AG04450 (cell line): ENCODE data around the gene RXFP1. TPM values are rescaled to one million over a fixed set of nuclear protein-coding genes. Genes with fewer than 3 reads are reported as not detected.

Experiments used
- CTCF ChIA-PET: fragments of 300-600, 350-600 bp; formaldehyde crosslinking; extraction: SDS; loops from one replicate; lab custom pipeline; 2022; ENCODE audit warnings: antibody characterized with exemption, inconsistent platforms; lab: Charles Lee
- POLR2A ChIA-PET: fragments of 350-600 bp; formaldehyde crosslinking; extraction: SDS; loops from one replicate; lab custom pipeline; 2021; ENCODE audit warnings: antibody characterized with exemption, inconsistent platforms; lab: Yijun Ruan, JAX
- DNase-seq: peaks from one replicate; pipeline ENCODE4 v3.0.0-alpha.2; 2011; ENCODE audit warnings: low read depth, low spot score
- H3K27ac ChIP-seq: one replicate; pipeline ENCODE4 v1.5.1; 2012; ENCODE audit warnings: low read depth, low read length, control low read depth
- H3K27me3 ChIP-seq: one replicate; pipeline ENCODE4 v1.6.0; 2012; ENCODE audit warnings: low read length; ENCODE audit not compliant: control insufficient read depth, insufficient read depth
- H3K4me3 ChIP-seq: 2 replicates; pipeline ENCODE4 v1.5.1; 2011; ENCODE audit warnings: mild to moderate bottlenecking, low read depth, low read length, control low read depth
- H3K9me3 ChIP-seq: 2 replicates; pipeline ENCODE4 v1.5.1; 2012; ENCODE audit warnings: low read length; ENCODE audit not compliant: control insufficient read depth, insufficient read depth
- CTCF ChIP-seq: IDR thresholded peaks from 2 replicates; pipeline ENCODE4 v1.5.1; 2011; ENCODE audit warnings: low read depth, low read length, control low read depth, inconsistent platforms
- polyA plus RNA-seq: library from polyadenylated mRNA; depleted of rRNA; stranded (reverse); fragments of >200 nt; gene quantifications from 2 replicates; pipeline ENCODE4 v1.2.3, GENCODE V29; 2011

Gene RXFP1
- polyA plus RNA-seq, 1 experiment: 0.02 TPM

- no peak for DNase-seq
- Histone ChIP-seq H3K27ac (no peak overlapping the region), H3K27me3 (no peaks in the 10 kb centered on the region), H3K9me3 (no peaks in the 10 kb centered on the region), H3K4me3 (no peak overlapping the region)
- CTCF ChIA-PET: interaction anchor here (1.4 kb wide), 1 partner anchor 344 kb away, joined by 4 read pairs; no protein-coding TSS in a partner anchor
- no peak for TF ChIP-seq CTCF
- POLR2A ChIA-PET: no interaction called here
Observed at GRCh38 chr4:158604369-158604768, 82.7 kb downstream of the RXFP1 start.

GRCh38 chr4:158605393-158605792 is 83.7 kb downstream of the RXFP1 start:
- DNase-seq: no peak
- no peak overlapping the region for H3K27ac ChIP-seq
- no peak overlapping the region for H3K4me3 ChIP-seq
- ChIA-PET POLR2A (no interaction called here), CTCF (interaction anchor here (1.4 kb wide), 1 partner anchor 345 kb away, joined by 4 read pairs; no protein-coding TSS in a partner anchor)
- no peak for TF ChIP-seq CTCF
- H3K27me3 ChIP-seq: no peaks in the 10 kb centered on the region
- H3K9me3 ChIP-seq: no peaks in the 10 kb centered on the region

- no peak overlapping the region for H3K4me3 ChIP-seq
- DNase-seq: no peak
- TF ChIP-seq CTCF: no peak
- ChIA-PET POLR2A (no interaction called here), CTCF (no interaction called here)
- H3K9me3 ChIP-seq: no peaks in the 10 kb centered on the region
- H3K27ac ChIP-seq: no peak overlapping the region
- no peaks in the 10 kb centered on the region for H3K27me3 ChIP-seq
Observed at GRCh38 chr4:158606969-158607368, 85.3 kb downstream of the RXFP1 start.

- Histone ChIP-seq H3K27me3 (no peaks in the 10 kb centered on the region), H3K9me3 (no peaks in the 10 kb centered on the region), H3K27ac (no peak overlapping the region), H3K4me3 (no peak overlapping the region)
- ChIA-PET POLR2A (no interaction called here), CTCF (no interaction called here)
- TF ChIP-seq CTCF: no peak
- DNase-seq: no peak
Observed at GRCh38 chr4:158609116-158609515, 87.4 kb downstream of the RXFP1 start.

GRCh38 chr4:158610790-158611189 is 89.1 kb downstream of the RXFP1 start:
- ChIA-PET POLR2A (no interaction called here), CTCF (interaction anchor here (0.6 kb wide), 1 partner anchor 355 kb away, joined by 3 read pairs; no protein-coding TSS in a partner anchor)
- H3K4me3 ChIP-seq: no peak overlapping the region
- H3K27ac ChIP-seq: no peak overlapping the region
- TF ChIP-seq CTCF: no peak
- no peak for DNase-seq
- no peaks in the 10 kb centered on the region for H3K27me3 ChIP-seq
- no peaks in the 10 kb centered on the region for H3K9me3 ChIP-seq
